Hematopoietic multipotent progenitor cell treated with erythropoietin and hydrocortisone succinate and interleukin-3 and kit ligand, for 8 days (in vitro differentiated cells): ENCODE data around the gene FPGS.
"Not testable (repeated sequence)": the region's sequence is repeated elsewhere in the genome, so short reads cannot be mapped to it uniquely, and the experiment has no call there.

Source experiments
- DNase-seq: peaks from one replicate; pipeline ENCODE4 v3.0.0-alpha.2; 2015

The FPGS gene

DNA sequence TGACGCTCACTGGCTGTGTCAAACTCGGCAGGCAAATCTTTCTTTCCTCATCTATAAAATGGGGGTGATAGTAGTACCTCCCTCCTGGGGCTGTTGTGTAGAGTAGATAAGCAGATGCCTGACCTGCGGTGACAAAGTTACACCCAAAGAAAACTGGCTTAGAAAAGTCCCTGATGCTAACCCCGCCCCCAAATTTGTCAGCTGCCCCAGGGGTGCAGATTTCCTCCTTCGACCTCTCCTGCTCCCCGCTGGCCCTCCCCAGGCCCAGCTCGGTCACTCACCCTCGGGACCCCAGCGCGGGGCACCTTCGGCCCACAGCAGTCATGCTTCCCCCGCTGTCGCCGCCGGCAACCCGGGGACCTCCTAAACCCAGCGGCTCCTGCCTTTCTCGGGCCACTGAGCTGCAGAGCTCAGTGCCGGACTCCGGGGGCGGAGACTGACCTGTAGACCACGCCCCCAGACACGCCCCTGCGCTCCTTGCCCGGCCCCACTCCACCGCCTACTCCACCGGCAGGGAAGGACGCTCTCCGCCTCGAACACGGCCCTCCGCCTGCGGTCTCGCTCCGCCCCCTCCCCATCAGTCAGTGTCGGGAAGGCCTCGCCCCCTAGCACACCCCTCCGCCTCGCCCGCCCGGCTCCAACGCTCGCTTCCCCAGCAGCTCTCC lies 31.6 kb upstream of the FPGS start:
- peak; percentile 96 for DNase-seq

- no peak for DNase-seq
Observed at GRCh38 chr9:127771570-127772189, 31.0 kb upstream of the FPGS start.

- no peak for DNase-seq
Observed at GRCh38 chr9:127772603-127773002, 30.1 kb upstream of the FPGS start.

DNA sequence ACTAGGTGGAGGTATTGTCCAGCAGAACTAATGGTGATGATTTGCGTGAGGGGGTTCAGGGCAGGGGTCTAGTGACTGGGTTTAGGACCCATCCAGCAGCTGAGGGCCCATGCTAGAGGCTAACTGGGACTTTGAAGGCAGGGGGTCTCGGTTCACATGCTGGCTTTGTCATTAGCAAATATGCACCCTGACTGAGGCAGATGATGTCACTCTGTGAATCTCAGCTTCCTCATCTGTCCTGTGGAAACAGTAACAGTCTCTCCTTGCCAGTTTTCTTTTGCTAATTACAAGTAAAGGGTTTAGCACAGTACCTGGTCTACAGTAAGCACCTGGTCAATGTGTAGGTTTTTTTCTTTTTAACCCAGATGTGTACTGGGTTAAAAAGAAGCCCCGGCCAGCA lies 29.4 kb upstream of the FPGS start:
- no peak for DNase-seq

DNA sequence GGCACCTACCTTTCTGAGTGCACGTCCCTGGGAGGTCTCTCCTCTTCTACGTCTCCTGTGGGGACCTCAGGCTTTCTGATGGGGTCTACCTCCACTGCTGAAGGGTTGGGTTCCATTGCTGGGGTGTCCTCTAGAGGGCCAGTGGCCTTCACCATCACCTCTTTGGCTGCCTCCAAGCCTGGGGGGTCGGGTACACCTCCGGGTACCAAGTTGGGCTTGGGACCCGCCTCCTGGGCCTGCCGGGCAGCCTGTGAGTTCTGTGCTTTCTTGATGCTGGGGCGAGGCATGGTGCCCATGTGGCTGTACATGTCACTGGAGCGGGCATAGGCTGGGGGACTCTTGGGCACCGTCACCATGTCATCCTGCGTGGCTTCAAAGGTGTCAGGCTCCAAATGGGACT lies 28.7 kb upstream of the FPGS start:
- DNase-seq, result no peak

- DNase-seq, result peak; percentile 78
Observed at GRCh38 chr9:127776195-127776923, 26.3 kb upstream of the FPGS start.

- DNase-seq, result no peak
Observed at GRCh38 chr9:127776924-127777289, 25.8 kb upstream of the FPGS start.

- no peak for DNase-seq
Observed at GRCh38 chr9:127777368-127777980, 25.2 kb upstream of the FPGS start.

GRCh38 chr9:127778280-127779135 lies 24.2 kb upstream of the FPGS start, which contains the start of gene SH2D3C:
Gene SH2D3C, minus strand, starts transcription at chr9:127778666. Its CDS starts 39 bp downstream, at chr9:127778627.
- no peak for DNase-seq

- DNase-seq, result no peak
Observed at GRCh38 chr9:127779136-127779981, 23.3 kb upstream of the FPGS start.

GRCh38 chr9:127780126-127780885 lies 22.4 kb upstream of the FPGS start:
- DNase-seq, result no peak

GRCh38 chr9:127780909-127781308 lies 21.8 kb upstream of the FPGS start:
- not testable (repeated sequence) for DNase-seq

DNA sequence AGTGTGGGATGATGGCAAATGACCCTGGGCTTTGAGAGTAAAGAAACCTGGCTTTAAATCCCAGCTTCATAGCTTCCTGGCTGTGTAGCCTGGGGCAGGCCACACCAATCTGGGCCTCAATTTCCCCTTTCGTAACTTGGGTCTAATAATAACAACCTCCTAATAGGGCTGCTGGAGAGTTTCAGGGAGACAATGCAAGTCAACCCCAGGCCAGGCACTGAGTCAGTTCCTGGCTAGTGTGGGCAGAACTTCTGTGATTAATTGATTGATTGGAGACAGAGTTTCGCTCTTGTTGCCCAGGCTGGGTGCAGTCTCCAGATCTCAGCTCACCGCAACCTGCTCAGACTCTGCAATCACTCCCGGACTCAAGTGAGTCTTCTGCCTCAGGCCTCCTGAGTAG lies 20.9 kb upstream of the FPGS start:
- no peak for DNase-seq

- DNase-seq, result peak; percentile 72
Observed at GRCh38 chr9:127783111-127784008, 19.3 kb upstream of the FPGS start.

- DNase-seq, result peak; percentile 82
Observed at GRCh38 chr9:127785023-127785932, 17.4 kb upstream of the FPGS start.

- DNase-seq, result peak; percentile 87
Observed at GRCh38 chr9:127785933-127786772, 16.5 kb upstream of the FPGS start, which contains the start of gene CDK9. Gene CDK9, plus strand, starts transcription at chr9:127786034. Its CDS starts 115 bp downstream, at chr9:127786149.

DNA sequence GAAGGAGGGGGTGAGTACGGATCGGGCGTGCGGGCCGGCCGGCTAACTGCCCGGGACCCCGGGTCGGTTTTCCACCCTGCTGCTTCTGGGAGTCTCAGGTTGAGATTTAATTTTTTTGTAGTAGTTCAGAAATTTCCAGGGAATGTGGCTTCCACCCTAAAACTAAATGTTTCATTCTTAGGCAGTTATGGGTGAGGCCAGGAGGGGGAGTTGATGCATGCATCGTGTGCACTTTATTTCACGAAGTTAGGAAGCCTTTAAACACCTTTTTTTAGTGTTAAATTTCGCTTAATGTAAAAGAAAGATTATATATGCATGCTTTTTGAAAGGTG lies 15.9 kb upstream of the FPGS start:
- DNase-seq, result peak; percentile 39
